NCI-H2171 (cell line): ENCODE measurements around the gene SLC30A1.
"Not testable (repeated sequence)": the region's sequence is repeated elsewhere in the genome, so short reads cannot be mapped to it uniquely, and the experiment has no call there.

Experiments used
- DNase-seq: peaks from one replicate; lab custom pipeline; 2025; lab: John Stamatoyannopoulos, UW

The SLC30A1 gene

GRCh38 chr1:211547710-211548109, 31.3 kb downstream of the SLC30A1 start:
- DNase-seq, result no peak

GRCh38 chr1:211546543-211546942, 32.4 kb downstream of the SLC30A1 start:
- no peak for DNase-seq

- no peak for DNase-seq
Measured at GRCh38 chr1:211543025-211543424, 35.9 kb downstream of the SLC30A1 start.

- DNase-seq, result no peak
Measured at GRCh38 chr1:211541720-211542477, 37.1 kb downstream of the SLC30A1 start.

GRCh38 chr1:211541278-211541677, 37.7 kb downstream of the SLC30A1 start:
- DNase-seq, result no peak

DNA sequence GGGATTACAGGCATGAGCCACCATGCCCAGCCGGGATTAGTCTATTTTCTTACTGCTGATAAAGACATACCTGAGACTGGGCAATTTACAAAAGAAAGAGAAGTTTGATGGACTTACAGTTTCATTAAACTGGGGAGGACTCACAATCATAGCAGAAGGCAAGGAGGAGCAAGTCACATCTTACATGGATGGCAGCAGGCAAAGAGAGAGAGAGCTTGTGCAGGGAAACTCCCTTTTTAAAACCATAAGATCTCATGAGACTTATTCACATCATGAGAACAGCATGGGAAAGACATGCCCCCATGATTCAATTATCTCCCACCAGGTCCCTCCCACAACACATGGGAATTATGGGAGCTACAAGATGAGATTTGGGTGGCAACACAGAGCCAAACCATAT, 38.1 kb downstream of the SLC30A1 start:
- DNase-seq, result not testable (repeated sequence)

- DNase-seq, result no peak
Measured at GRCh38 chr1:211538287-211538686, 40.7 kb downstream of the SLC30A1 start.

DNA sequence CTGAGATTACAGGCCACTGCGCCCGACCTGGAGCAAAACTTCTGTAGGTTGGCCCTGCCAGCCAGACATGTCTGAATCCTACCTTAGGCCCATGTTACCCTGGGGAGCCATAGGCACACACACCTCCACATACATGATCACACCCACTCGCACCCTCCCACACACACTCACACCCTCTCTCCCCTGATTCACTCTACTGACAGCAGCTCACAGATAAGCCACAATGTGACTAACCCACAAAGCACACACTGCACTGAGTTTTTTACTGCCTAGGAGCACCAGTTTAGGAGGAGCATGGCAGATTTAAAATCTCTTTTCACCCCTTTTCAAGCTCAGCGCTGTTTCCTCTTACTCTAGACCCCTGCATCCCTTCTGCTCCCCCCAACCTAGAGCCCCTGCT, 41.7 kb downstream of the SLC30A1 start:
- no peak for DNase-seq

DNA sequence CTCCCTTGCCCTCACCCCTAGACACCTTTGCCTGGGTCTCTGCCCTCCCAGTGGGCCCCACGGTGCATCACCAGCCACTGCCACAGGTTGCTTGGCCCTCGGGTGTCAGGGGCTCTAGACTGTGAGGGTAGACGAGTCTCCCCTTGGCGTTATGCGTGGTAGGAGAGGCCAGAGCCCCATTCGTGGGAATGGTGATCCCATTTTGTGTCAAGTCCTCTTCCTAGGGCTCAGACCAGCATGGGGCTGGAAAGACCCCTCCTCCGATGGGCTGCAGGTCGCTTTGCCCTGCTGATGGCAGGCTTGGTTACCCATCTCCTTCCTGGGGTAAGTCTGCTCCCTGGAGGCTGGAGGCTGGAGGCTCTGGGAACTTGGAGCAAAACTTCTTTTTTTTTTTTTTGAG, 42.4 kb downstream of the SLC30A1 start:
- no peak for DNase-seq

- DNase-seq, result no peak
Measured at GRCh38 chr1:211535346-211535745, 43.6 kb downstream of the SLC30A1 start.

DNA sequence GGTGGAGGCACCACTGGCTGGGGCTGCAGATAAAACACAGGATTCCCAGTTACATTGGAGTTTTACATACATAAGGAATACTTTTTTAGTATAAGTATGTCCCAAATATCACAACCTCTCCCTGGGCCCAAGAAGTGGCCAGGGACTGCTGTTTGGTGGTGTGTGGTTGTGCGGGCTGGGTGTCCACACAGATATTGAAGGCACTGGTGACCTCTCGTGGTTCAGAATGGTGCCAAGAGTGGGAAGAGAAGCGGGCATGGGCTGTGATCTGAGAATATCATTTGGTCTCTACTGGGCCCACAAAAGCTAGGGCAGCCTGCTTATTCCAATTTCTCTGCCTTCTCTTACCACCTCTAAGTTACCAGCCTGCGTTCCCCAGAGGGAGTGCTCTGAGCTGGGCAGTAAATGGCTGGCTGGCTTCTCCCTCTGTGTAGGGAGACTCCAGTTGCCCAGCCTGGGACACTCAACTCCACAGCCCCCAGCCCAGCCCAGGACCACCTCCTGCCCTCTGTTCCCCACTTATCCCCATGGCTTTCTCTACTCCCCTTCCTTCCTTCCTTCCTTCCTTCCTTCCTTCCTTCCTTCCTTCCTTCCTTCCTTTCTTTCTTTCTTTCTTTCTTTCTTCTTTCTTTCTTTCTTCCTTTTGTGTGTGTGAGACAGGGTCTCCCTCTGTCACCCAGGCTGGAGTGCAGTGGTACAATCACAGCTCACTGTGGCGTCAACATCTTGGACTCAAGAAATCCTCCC, 44.2 kb downstream of the SLC30A1 start:
- DNase-seq, result no peak

DNA sequence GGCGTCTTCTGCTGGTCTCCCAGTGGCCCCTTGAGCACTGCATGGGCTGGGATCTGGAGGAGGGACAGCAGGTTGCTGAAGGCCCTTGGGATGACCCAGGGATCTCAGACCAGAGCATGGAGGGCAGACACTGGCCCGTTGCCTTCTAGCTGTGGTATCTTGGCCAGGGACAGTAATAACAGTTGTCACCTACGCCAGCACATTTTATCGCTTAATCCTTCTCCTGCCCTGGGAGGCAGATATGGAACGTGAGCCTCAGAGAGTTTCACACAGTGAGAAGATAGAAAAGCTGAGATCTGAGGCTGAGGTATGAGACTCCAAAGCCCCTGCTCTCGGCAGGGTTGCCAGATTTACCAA, 46.9 kb downstream of the SLC30A1 start:
- no peak for DNase-seq

DNA sequence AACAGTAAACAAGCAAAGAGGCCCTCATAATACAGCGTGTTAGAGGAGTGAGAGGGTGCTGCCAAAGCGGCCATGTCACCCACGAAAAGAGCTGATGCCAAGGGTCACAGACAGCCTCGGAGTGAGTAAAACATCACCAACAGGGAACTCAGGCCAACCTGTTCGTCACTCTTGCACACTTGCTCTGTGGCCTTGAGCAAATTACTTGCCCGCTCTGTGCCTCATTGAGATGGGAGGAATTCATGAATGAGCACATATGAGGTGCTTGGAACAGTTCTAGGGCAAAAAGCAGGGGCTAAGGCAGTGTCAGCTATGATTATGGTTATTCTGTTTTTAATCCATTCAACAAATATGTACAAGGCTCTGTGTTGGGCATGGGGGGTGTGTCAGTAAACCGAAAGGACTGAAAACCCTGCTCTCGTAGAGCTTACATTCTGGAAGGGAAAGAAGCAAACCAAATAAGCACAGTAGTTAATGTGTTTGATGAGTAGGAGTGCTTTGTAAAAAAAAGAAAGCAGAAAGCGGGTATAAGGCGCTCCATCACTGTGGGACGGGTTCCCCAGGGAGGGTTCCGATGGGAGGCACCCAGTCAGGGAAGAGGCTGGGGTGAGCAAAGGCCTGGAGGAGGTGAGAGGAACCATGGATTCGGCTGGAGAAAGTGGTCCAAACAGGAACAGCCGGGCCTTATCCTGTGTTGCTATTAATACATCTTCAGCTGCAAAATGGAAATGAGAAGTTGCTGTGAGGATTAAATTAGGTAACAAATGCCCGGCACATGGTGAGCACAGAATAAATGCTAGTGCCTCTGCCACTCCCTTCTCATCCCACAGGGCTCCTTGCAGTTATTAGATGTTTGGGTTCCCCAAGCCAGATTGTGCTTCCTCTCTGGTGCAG, 47.5 kb downstream of the SLC30A1 start:
- DNase-seq, result no peak

DNA sequence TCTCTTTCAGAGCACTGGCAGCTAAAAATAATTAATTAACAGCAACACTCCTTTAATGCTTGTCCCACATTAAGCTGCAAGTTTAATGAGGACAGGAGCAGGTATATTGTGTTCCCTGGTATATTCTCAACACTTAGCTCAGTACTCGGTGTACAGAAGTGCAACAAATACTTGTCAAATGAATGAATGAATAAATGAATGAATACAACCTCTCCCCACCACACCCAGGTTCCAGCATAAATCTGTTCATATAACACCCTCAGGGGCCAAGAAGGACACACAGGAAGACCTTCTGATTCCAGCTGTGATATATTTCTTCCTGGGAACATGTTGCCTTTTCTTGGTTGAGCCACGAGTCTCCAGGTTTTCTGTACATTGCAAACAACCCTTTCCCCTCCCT, 48.9 kb downstream of the SLC30A1 start:
- no peak for DNase-seq

GRCh38 chr1:211529453-211529852, 49.5 kb downstream of the SLC30A1 start:
- DNase-seq, result no peak

DNA sequence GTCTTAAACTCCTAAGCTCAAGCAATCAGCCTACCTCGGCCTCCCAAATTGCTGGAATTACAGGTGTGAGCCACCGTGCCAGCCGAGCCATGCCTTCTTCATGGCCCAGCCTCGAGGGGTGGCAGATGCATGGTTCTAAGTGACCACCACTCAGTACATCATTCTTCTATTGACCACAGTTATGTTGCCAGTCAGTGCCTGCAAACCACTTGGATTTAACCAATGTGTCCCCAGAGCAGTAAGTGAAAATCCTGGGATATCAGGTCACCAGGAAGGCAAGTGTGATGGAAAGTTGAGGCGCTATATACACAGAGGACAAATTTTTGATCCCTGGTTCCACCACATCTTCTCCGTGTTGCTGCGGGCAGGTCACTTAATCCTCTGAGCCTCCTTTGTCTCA, 50.0 kb downstream of the SLC30A1 start:
- DNase-seq, result no peak

- DNase-seq, result no peak
Measured at GRCh38 chr1:211527888-211528287, 51.1 kb downstream of the SLC30A1 start.

DNA sequence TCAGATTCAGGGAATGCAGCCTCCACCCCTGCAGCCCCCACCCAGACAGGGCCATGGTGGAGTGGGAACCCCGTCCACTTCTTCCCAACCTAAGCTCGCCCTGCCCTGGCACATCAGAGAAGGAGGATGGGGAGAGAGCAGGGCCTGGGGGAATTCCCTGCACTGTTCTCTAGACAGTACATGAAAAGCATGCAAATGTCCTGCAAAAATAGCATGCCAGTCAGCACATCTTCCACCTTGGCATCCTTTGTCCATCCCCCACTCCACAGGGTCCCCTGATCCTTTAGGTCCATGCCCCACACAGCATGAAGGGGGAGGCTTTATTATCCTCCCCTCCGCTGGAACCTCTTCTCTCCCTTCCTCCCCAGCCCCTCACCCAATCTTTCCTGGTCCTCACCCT, 52.0 kb downstream of the SLC30A1 start:
- no peak for DNase-seq

- DNase-seq, result no peak
Measured at GRCh38 chr1:211526101-211526500, 52.9 kb downstream of the SLC30A1 start.

- DNase-seq, result no peak
Measured at GRCh38 chr1:211525101-211525676, 53.8 kb downstream of the SLC30A1 start.

- DNase-seq, result no peak
Measured at GRCh38 chr1:211524521-211524920, 54.4 kb downstream of the SLC30A1 start.

GRCh38 chr1:211522804-211523203, 56.2 kb downstream of the SLC30A1 start:
- DNase-seq, result no peak
